Caki2 (cell line): ENCODE measurements around the gene CFL1. TPM values are rescaled to one million over a fixed set of nuclear protein-coding genes. Genes with fewer than 3 reads are reported as not detected.
"Not testable (repeated sequence)": the region's sequence is repeated elsewhere in the genome, so short reads cannot be mapped to it uniquely, and the experiment has no call there.

Experiments
- DNase-seq: peaks from one replicate; pipeline ENCODE4 v3.0.0-alpha.2; 2015; ENCODE audit warnings: low read depth
- in situ Hi-C: cut with HindIII; loops from 2 replicates; pipeline ENCODE4 v1.10.0; 2016; ENCODE audit warnings: low sequenced_read_pairs, low pct_unique_long_range_greater_than_20kb, mixed read lengths
- total RNA-seq: library from RNA; depleted of rRNA; stranded (reverse); fragments of >200 nt; shearing (Covaris generic); gene quantifications from 2 replicates; pipeline ENCODE4 v1.2.3, GENCODE V29; 2014; ENCODE audit warnings: low replicate concordance; rRNA removed

Gene CFL1
- 1,200 and 1,265 TPM in 2 replicates for total RNA-seq

GRCh38 chr11:65857853-65858680, at the start of gene CFL1:
TSS of gene CFL1 (minus strand) at chr11:65858180. CDS start at chr11:65858099, 81 bp downstream.
- in situ Hi-C loops, result no loop called here
- DNase-seq, result peak; percentile 96

DNA sequence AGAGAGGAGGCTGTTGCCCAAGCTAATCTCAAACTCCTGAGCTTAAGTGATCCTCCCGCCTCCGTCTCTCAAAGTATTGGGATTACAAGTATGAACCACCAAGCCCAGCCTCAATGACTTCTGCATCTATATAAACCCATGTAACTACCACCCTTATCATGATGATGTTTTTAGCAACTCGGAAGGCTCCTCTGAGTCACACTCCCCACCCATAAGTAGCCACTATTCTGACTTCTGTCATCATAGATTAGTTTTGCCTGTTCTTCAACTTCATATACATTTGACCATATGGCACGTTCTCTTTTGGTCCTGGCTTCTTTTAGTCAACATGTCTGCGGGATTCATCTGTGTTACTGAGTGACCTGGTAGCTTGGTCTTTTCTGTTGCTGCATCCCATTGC, 48.6 kb upstream of the CFL1 start:
- in situ Hi-C loops, result no loop called here
- DNase-seq, result no peak

DNA sequence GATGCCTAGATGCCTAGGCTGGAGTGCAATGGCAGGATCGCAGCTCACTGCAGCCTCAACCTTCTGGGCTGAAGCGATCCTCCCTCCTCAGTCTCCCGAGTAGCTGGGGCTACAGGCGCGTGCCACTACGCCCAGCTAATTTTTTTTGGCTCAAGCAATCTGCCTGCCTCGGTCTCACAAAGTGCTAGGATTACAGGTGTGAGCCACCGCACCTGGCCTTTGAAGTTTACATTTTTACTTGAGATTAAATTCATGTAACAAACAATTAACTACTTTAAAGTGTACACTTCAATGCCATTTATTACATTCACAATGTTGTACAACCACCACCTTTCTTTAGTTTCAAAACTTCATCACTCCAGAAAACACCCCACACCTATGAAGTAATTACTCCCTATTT, 45.7 kb upstream of the CFL1 start:
- no peak for DNase-seq
- in situ Hi-C loops, result no loop called here

DNA sequence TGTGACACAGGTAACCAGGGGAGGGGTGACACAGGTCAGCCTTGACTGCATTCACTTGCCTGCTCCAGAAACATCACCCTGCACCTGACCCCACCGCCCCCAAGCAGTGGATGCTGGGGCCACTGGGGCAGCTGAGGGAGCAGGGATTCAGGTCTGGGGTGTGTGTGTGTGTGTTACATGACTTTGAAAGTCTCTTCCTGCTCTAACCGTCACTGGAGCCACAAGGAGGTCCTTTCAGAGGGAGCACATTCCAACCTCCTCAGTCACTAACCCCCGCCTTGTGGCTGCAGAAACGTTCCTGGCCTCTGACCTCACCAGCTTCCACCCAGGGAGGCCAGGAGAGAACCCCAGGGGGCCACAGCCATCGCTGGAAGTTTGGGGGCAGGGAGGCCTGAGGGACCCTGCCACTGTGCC, 45.1 kb upstream of the CFL1 start:
- in situ Hi-C loops, result no loop called here
- peak; percentile 89 for DNase-seq

DNA sequence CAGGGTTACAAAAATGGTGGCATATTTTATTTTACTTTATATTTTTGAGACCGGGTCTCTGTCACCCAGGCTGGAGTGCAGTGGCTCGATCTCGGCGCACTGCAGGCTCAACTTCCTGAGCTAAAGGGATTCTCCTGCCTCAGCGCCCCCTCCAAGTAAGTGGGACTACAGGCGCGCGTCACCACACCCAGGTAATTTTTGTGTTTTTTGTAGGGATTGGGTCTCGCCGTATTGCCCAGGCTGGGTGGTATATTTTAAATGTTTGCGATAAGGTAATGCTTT, 42.9 kb upstream of the CFL1 start:
- in situ Hi-C loops, result no loop called here
- DNase-seq, result no peak

DNA sequence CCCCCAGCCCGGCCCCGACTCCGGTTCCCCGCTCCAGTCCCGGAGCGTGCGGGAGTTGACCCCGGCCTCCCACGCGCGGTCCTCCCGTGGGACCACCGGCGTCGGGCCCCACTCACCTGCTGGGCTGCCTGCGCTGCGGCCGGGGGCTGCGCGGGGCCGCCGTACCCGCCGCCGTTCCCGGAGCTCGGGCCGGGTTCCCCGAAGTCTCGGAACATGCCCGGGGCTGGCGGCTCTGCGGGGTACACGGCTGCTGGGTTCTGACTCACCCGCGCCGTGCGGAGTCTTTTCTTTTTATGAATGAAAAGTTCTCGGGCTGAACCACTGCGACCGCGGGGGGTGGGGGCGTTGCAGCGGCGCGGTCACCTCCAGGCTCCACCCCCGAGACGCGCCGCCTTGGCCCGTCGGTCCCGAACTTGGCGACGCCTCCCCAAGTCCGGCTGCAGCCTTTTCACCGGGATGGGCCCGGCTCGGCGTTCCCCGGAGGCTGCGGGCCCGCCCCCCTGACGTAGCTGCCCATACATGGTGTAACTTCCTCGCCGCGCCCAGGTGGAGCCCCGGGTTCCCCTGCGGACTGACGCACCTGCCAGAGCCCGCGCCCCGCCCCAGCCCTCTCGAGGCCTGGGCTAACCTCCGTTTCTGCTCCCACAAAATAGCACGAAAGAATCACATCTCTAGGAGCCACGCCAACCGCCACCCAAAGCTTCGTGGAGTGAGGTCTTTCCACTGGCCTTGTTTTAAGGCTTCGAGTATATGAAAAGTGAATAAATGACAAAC, 42.3 kb upstream of the CFL1 start, which contains the start of gene FOSL1:
Gene FOSL1, minus strand, starts transcription at position 264 of the 774 bp plus-strand sequence. Its CDS starts 49 bp downstream, at position 215.
- DNase-seq, result peak; percentile 96
- in situ Hi-C loops, result no loop called here

DNA sequence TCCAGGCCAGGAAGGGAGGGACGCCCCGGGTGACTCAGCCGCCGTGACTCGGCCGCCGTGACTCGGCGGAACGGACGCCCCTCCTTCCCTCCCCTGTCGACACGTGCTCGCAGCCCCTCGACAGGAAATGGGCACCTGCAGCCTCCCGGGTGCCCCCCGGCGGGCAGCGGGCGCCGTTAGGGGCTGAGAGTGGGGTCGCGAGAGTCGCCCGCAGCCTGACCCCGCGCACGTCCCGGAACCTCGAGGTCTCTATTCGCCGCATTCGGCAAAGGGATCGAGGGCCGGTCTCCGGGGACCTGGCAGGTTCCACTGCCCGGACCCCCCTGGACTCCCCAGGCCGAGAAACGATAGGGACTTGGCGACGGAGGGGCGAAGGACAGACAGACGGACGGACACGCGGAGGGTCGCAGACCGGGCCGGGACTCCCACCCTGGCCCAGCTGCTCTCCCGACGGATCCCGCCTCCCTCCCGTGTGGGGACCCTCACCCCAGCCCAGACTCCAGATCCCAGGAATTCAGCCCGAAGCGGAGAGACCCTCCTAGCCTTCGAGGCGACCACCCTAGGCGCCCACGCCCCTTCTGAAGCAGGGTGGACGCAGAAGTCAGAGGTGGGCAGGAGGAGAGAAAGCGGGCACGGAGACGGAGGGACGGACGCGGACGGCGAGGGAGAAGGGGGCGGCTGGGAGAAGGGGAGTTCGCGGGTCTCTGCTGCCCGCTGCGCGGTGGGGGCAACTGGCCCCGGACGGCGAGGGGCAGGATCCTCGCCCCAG, 41.6 kb upstream of the CFL1 start:
- in situ Hi-C loops, result no loop called here
- peak; percentile 87 for DNase-seq

DNA sequence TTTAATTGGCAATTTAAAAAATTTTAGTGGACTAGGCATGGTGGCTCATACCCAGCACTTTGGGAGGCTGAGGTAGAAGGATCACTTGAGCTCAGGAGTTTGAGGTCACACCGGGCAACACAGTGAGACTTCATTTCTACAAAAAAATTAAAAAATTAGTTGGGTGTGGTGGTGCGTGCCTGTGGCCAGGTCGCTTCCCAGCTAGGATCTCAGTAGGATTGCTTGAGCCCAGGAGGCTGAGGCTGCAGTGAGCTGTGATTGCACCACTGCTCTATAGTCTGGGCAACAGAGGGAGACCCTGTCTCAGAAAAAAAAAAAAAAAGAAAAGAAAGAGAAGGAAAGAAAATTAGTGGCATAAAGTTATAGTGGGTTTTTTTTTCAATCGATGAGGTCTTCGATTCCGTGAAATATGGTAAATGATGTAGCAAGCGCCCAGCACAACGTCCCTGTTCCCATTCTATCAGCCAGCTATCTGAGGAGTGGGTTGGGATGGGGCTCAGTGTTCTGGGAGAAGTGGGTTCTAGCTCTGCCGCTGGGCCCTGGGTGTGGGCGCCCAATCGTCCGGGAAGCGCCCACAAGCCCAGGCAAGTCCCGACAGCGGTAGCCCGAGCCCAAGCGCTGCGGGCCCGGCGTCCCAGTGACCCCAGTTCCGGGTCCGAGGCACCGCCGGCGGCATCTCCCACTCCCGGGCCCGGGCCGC, 40.8 kb upstream of the CFL1 start:
- in situ Hi-C loops, result no loop called here
- DNase-seq, result no peak

GRCh38 chr11:65897020-65897471, 39.1 kb upstream of the CFL1 start:
- no peak for DNase-seq
- in situ Hi-C loops, result no loop called here

GRCh38 chr11:65896034-65896999, 38.3 kb upstream of the CFL1 start:
- in situ Hi-C loops, result no loop called here

GRCh38 chr11:65895482-65895981, 37.6 kb upstream of the CFL1 start:
- in situ Hi-C loops, result no loop called here
- DNase-seq, result no peak

More at GRCh38 chr11:65896034-65896999, 38.3 kb upstream of the CFL1 start:
- DNase-seq, result no peak

- no peak for DNase-seq
- in situ Hi-C loops, result no loop called here
Observed at GRCh38 chr11:65894034-65894591, 36.1 kb upstream of the CFL1 start.

GRCh38 chr11:65892661-65893317, 34.8 kb upstream of the CFL1 start:
- DNase-seq, result no peak
- in situ Hi-C loops, result no loop called here

DNA sequence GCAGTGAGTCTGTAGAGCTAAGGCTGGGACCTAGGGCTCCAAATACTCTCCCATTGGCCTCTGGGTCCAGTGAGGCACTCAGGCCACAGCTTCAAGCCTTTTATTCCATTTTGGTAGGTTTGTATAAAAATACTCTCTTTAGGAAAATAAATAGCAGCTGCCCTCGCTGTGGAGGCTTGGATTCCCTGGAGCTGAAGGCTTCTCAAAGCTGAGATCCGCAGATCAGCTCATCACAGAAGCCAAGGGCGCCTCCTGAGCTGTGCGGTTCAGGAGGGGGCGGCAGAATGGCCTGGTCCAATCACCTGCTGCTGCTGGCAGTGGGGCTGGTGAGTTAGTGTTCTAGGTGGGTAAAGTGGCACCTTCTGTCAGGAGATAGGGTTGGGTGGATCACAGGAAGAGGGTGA, 34.2 kb upstream of the CFL1 start:
- in situ Hi-C loops, DNase-seq: not testable (repeated sequence)

- in situ Hi-C loops, result no loop called here
- peak; percentile 73 for DNase-seq
Observed at GRCh38 chr11:65891219-65892136, 33.5 kb upstream of the CFL1 start.
